Esophagus muscularis mucosa (tissue), 4 donors: ENCODE results near the gene KRT12. TPM values are rescaled to one million over a fixed set of nuclear protein-coding genes. Genes with fewer than 3 reads are reported as not detected.

ENCODE experiments used
- DNase-seq: peaks from one replicate; pipeline ENCODE4 v3.0.0-alpha.2; 2017; ENCODE audit errors: extremely low spot score
- H3K27ac ChIP-seq, 4 donors: fragments of 200-600 bp; sonication (generic); replicated peaks in 1 of 4; 1 replicate in 3 of 4; 2 replicates in 1 of 4; pipeline ENCODE4 v1.5.1; 2016 to 2019; ENCODE audit warnings: mild to moderate bottlenecking in 1 of 4
- H3K27me3 ChIP-seq, 4 donors: fragments of 200-600 bp; sonication (generic); one replicate each; pipeline versions ENCODE4 v1.5.1 to v1.6.0; 2016 to 2019
- H3K36me3 ChIP-seq, 4 donors: fragments of 200-600 bp; sonication (generic); one replicate each; pipeline ENCODE4 v1.5.1; 2016 to 2019
- H3K4me1 ChIP-seq, 4 donors: fragments of 200-600 bp; sonication (generic); one replicate each; pipeline ENCODE4 v1.5.1; 2016 to 2019
- H3K4me3 ChIP-seq, 4 donors: fragments of 200-600 bp; sonication (generic); 1 replicate in 2 of 4; 2 replicates in 2 of 4; pipeline ENCODE4 v1.5.1; 2016 to 2019; ENCODE audit warnings: mild to moderate bottlenecking in 4 of 4, moderate library complexity in 1 of 4
- H3K9me3 ChIP-seq, 4 donors: fragments of 200-600 bp; sonication (generic); 1 replicate in 3 of 4; 2 replicates in 1 of 4; pipeline ENCODE4 v1.5.1; 2016 to 2019
- EP300 ChIP-seq: sonication (generic); formaldehyde crosslinking; IDR thresholded peaks from one replicate; pipeline ENCODE4 v1.6.1; 2017; ENCODE audit warnings: antibody characterized with exemption
- POLR2A ChIP-seq: fragments of 450-650 bp; IDR thresholded peaks from one replicate; pipeline ENCODE4 v1.6.1; 2017; ENCODE audit warnings: antibody characterized with exemption, moderate library complexity, mild to moderate bottlenecking, low read depth
- POLR2AphosphoS5 ChIP-seq, 2 donors: sonication (generic); formaldehyde crosslinking; IDR thresholded peaks; one replicate each; pipeline ENCODE4 v1.6.1; 2017; ENCODE audit warnings: antibody characterized with exemption in 2 of 2
- WGBS: methylation state at CpG from one replicate; pipeline ENCODE4 v1.1.5; 2018; 5-methylcytosine and 5-hydroxymethylcytosine counted together
- intact Hi-C: fragments of 100-400 bp; cut with DNase I; formaldehyde crosslinking; loops from one replicate; pipeline ENCODE4 v1.15.1; 2023
- total RNA-seq, 4 donors: library from RNA; depleted of rRNA; stranded (reverse); fragments of >200 nt; gene quantifications; one replicate each; pipeline versions ENCODE4 v1.1.0 to v1.2.1, GENCODE V29; 2016
- TF ChIP-seq, protein P1 (sequence below), 3 experiments: fragments of 200-600 bp in 2 of 3; fragments of 450-650 bp in 1 of 3; sonication (generic) in 2 of 3; IDR thresholded peaks; one replicate each; pipeline ENCODE4 v1.5.1; 2017 to 2019; ENCODE audit warnings: antibody characterized with exemption in 3 of 3, mild to moderate bottlenecking in 2 of 3, moderate library complexity in 1 of 3

The KRT12 gene
- not detected for total RNA-seq

DNA sequence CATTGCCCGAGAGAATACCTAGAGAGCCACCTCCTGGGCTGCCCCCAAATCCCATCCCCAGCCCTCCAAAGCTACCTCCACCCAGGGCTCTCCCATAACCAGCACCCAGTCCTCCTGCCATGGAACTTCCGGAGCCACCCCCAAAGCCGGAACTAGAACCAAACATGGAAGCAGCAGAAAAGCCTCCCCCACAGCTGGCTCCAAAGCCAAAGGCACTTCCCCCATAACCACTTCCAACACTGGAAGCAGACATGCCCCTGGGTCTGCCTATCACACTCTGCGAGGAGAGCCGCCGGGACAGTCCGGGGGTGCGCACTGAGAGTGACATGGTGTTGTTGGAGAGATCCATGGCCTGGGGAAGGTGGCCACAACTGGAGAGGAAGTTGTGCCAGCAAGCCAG lies at the start of gene KRT12:
TSS of gene KRT12 (minus strand) at position 386 of the 400 bp plus-strand sequence. CDS start at position 349, 37 bp downstream.
- Histone ChIP-seq H3K27ac (no peak within 1 kb of the TSS), H3K4me1 (no peaks in the 10 kb centered on the region), H3K4me3 (no peak within 1 kb of the TSS), H3K9me3 (no peaks in the 10 kb centered on the region), H3K36me3 (no peaks in the 10 kb centered on the region), H3K27me3 (peaks cover 0 to 49% (median 2%) of the 10 kb centered on the region in 4 donors)
- no peak for DNase-seq
- TF ChIP-seq POLR2A: no peak
- TF ChIP-seq, protein P1, sequence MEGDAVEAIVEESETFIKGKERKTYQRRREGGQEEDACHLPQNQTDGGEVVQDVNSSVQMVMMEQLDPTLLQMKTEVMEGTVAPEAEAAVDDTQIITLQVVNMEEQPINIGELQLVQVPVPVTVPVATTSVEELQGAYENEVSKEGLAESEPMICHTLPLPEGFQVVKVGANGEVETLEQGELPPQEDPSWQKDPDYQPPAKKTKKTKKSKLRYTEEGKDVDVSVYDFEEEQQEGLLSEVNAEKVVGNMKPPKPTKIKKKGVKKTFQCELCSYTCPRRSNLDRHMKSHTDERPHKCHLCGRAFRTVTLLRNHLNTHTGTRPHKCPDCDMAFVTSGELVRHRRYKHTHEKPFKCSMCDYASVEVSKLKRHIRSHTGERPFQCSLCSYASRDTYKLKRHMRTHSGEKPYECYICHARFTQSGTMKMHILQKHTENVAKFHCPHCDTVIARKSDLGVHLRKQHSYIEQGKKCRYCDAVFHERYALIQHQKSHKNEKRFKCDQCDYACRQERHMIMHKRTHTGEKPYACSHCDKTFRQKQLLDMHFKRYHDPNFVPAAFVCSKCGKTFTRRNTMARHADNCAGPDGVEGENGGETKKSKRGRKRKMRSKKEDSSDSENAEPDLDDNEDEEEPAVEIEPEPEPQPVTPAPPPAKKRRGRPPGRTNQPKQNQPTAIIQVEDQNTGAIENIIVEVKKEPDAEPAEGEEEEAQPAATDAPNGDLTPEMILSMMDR (IDR thresholded peaks at IDR 0.05): no peak
- 83% methylated on average over 3 of the region's 8 CpGs for WGBS
- intact Hi-C loops: no loop called here

DNA sequence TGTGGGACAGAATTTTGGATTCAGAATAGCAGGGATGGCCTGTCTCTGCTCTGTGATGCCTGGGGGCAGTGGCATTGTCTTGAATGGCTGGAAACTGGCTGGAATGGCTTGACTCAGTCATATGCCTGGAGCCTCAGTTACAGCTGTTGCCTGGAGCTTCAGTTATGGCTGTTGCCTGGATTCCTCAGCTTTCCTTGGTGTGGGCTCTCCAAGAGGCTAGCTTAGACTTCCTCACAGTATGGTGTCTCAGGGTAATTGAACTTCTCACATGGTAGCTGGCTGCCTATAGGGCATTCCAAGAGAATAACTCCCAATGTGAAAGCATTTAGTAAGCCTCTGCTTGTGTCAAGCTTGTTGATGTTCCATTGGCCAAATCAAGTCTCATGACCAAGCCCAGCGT lies 49.3 kb upstream of the KRT12 start:
- Histone ChIP-seq H3K27me3 (no peaks in the 10 kb centered on the region), H3K4me3 (no peak overlapping the region), H3K27ac (no peak overlapping the region), H3K4me1 (peaks cover 0 to 8% (median 0%) of the 10 kb centered on the region in 4 donors), H3K36me3 (no peaks in the 10 kb centered on the region), H3K9me3 (no peaks in the 10 kb centered on the region)
- intact Hi-C loops: no loop called here
- DNase-seq: no peak
- TF ChIP-seq, protein P1 (IDR thresholded peaks at IDR 0.05): no peak
- TF ChIP-seq POLR2A (no peak), EP300 (no peak), POLR2AphosphoS5 (IDR thresholded peaks at IDR 0.05) (no peak)
- WGBS: 0% methylated on average over 1 of the region's 1 CpG

DNA sequence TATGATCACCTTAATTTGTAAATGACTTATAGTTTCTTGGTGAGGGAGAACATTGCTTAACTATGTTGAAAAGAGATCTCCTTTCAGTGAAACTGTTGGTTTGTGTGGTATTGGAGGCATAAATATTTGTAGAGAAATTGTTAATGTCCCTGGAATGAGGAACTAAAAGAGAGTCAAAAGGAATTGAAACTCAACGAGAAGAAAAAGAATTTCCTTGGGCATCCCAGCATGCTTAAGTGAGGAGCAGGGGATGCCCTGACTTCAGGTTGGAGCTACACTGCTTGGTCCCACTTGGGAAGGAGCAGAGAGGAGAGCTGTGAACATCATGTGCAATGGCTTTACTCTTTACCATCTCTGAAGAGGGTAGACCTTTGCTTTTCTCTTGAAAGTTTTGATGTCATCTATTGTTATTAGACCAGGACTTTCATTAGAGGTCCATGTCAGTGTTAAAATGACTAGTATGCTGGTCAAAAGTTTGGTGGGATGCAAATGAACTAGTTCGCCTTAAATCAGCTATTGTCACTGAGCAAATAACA lies 48.8 kb upstream of the KRT12 start:
- no peak overlapping the region for H3K27ac ChIP-seq
- DNase-seq: no peak
- intact Hi-C loops: no loop called here

DNA sequence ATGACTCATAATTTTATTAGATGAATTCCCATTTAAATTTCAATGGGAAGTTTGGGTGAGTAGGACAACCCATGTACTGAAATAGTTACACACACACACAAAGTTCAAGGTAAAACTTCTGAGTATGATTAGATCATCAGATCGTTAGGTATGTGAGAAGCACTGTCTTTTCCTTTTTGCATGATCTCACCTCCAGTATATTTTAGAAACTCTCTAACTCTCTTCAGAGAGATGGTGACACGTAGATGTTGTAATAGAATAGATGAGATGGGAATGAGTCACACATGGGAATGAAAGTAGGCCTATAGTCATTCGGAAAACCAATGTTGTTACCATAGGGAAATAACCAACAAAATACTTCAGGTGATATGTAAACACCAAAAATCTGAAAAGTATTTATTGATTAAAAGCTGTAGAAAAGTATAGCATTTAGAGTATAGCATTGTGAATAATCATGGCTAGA lies 48.2 kb upstream of the KRT12 start:
- no peak for TF ChIP-seq POLR2A
- no peak for TF ChIP-seq POLR2AphosphoS5 (IDR thresholded peaks at IDR 0.05)
- TF ChIP-seq, protein P1 (IDR thresholded peaks at IDR 0.05): no peak
- TF ChIP-seq EP300: no peak
- DNase-seq: no peak
- no peaks in the 10 kb centered on the region for H3K27me3 ChIP-seq
- no peaks in the 10 kb centered on the region for H3K9me3 ChIP-seq
- WGBS: 40% methylated on average over 3 of the region's 3 CpGs
- H3K4me3 ChIP-seq: no peak overlapping the region
- H3K27ac ChIP-seq: no peak overlapping the region
- H3K4me1 ChIP-seq: peaks cover 0 to 19% (median 10%) of the 10 kb centered on the region in 4 donors
- H3K36me3 ChIP-seq: no peaks in the 10 kb centered on the region
- intact Hi-C loops: no loop called here

More for the DNA sequence above, 48.8 kb upstream of the KRT12 start:
- Histone ChIP-seq H3K9me3 (no peaks in the 10 kb centered on the region), H3K4me1 (peaks cover 0 to 14% (median 5%) of the 10 kb centered on the region in 4 donors), H3K36me3 (no peaks in the 10 kb centered on the region), H3K27me3 (no peaks in the 10 kb centered on the region), H3K4me3 (no peak overlapping the region)
- TF ChIP-seq POLR2A: no peak
- TF ChIP-seq, protein P1 (IDR thresholded peaks at IDR 0.05): no peak
- no peak for TF ChIP-seq EP300
- WGBS: 69% methylated on average over 2 of the region's 2 CpGs
